ENCODE data around the gene MTURN. TPM values are rescaled to one million over a fixed set of nuclear protein-coding genes. Genes with fewer than 3 reads are reported as not detected.

MTURN gene
- total RNA-seq, 1 donor from 2014 or later: 24.2 TPM

DNA sequence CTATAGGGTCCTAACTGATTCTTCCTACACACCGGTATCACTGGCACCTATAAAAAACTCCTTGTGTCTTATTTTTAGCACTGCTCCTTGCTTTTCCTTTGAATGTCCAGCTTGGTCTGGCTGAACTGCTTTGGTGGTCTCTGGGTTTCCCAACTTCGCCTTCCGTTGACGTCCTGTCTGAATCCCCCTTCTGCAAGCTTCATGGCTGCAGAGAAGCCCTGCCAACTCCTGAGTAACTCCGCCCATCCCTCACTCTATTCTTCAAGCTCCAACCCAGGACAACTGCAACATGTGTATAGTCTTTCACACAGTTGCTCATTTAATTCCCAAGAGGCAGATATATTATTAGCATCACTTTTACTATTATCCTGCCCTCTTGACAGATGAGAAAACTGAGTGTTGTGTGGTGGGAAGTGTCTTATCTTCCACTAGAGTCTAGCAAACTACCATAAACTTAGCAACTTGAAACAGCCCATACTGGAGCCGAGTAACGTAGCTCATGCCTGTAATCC is 40.9 kb downstream of the MTURN start:
- TF ChIP-seq, protein P1, sequence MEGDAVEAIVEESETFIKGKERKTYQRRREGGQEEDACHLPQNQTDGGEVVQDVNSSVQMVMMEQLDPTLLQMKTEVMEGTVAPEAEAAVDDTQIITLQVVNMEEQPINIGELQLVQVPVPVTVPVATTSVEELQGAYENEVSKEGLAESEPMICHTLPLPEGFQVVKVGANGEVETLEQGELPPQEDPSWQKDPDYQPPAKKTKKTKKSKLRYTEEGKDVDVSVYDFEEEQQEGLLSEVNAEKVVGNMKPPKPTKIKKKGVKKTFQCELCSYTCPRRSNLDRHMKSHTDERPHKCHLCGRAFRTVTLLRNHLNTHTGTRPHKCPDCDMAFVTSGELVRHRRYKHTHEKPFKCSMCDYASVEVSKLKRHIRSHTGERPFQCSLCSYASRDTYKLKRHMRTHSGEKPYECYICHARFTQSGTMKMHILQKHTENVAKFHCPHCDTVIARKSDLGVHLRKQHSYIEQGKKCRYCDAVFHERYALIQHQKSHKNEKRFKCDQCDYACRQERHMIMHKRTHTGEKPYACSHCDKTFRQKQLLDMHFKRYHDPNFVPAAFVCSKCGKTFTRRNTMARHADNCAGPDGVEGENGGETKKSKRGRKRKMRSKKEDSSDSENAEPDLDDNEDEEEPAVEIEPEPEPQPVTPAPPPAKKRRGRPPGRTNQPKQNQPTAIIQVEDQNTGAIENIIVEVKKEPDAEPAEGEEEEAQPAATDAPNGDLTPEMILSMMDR (IDR thresholded peaks at IDR 0.05; ENCODE audit: unreplicated experiment): no peak
- peaks cover 23% of the 10 kb centered on the region for H3K4me1 Mint-ChIP-seq
- no peaks in the 10 kb centered on the region for H3K27me3 Mint-ChIP-seq (ENCODE audit: low read depth)
- H3K4me3 Mint-ChIP-seq: no peak overlapping the region
- no peak overlapping the region for H3K27ac Mint-ChIP-seq
- no peaks in the 10 kb centered on the region for H3K9me3 Mint-ChIP-seq
- no peak for DNase-seq (ENCODE audit: low spot score in 2 of 2, unreplicated experiment in 2 of 2)
- H3K36me3 Mint-ChIP-seq: no peaks in the 10 kb centered on the region

DNA sequence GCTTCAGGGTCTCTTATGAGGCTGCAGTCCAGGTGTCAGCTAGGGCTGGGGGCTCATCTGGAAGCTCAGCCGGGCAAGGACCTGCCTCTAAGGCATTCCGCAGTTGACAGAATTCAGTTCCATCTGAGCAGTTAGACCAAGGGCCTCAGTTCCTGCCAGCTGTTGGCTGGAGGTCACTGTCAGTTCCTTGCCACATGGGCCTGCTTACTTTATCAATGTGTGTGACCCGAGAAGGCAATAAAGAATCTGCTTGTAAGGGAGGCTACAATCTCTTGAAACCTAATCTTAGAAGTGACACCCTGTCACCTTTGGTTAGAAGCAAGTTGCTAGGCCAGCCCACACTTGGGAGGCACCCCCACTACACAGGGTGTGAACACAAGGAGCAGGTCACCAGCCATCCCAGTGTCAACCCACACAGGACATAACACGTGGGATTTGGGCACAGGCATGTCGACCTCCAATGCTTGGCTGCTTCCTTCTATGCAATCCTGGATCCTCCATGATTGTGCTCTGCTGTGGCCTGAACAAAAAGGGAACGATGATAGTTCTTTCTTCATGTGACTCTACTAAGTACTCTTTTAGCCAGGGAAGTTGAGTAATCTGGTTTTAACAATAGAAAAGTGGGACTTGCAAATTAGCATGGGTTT is 41.8 kb downstream of the MTURN start:
- H3K9me3 Mint-ChIP-seq: no peaks in the 10 kb centered on the region
- H3K36me3 Mint-ChIP-seq: no peaks in the 10 kb centered on the region
- H3K4me3 Mint-ChIP-seq: no peak overlapping the region
- H3K4me1 Mint-ChIP-seq: peaks cover 23% of the 10 kb centered on the region
- TF ChIP-seq, protein P1 (IDR thresholded peaks at IDR 0.05; ENCODE audit: unreplicated experiment): no peak
- H3K27me3 Mint-ChIP-seq (ENCODE audit: low read depth): no peaks in the 10 kb centered on the region
- no peak overlapping the region for H3K27ac Mint-ChIP-seq
- no peak for DNase-seq (ENCODE audit: low spot score in 2 of 2, unreplicated experiment in 2 of 2)

DNA sequence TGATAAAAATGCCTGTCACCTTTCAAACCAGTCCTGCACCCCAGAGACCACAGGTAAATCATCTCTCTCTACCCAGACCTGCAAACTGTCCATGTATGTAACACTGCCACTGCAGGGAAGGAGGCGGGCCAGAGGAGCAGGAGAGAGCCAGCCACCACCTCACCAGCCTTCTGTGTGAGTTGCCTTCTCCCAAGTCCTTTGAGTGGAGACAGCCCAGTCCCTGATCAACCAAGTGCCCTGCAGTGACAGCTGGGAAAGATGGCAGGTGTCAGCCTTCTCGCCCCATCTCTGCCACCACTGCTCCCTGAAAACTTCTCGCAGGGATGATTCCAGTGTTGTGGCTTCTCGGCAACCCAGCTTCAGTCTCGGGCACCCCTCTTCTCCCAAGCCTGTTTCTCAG is 42.4 kb downstream of the MTURN start:
- Mint-ChIP-seq H3K36me3 (no peaks in the 10 kb centered on the region), H3K27me3 (ENCODE audit: low read depth) (no peaks in the 10 kb centered on the region), H3K27ac (no peak overlapping the region), H3K9me3 (no peaks in the 10 kb centered on the region), H3K4me3 (no peak overlapping the region), H3K4me1 (peaks cover 23% of the 10 kb centered on the region)
- TF ChIP-seq, protein P1 (IDR thresholded peaks at IDR 0.05; ENCODE audit: unreplicated experiment): no peak
- no peak for DNase-seq (ENCODE audit: low spot score in 2 of 2, unreplicated experiment in 2 of 2)

DNA sequence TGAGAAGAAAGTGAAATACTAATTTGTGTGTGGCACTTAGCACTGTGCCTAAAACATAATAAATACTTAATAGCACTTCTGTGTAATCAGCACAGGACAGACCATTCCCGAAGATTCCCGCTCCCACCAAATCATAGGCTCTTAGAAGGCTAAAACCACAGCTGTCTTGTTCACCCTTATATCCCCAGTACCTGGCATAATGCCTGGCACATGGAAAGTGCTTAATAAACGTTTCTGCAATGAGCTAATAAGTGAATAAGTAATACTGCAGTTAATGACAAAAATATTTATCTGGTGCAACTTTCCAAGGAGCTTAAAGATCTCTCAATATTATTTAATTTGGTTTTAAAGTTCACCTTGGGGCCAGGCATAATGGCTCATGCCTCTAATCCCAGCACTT is 43.2 kb downstream of the MTURN start:
- Mint-ChIP-seq H3K9me3 (peaks cover under 1% of the 10 kb centered on the region), H3K4me1 (peaks cover 18% of the 10 kb centered on the region), H3K27me3 (ENCODE audit: low read depth) (no peaks in the 10 kb centered on the region), H3K27ac (no peak overlapping the region), H3K4me3 (no peak overlapping the region), H3K36me3 (no peaks in the 10 kb centered on the region)
- TF ChIP-seq, protein P1 (IDR thresholded peaks at IDR 0.05; ENCODE audit: unreplicated experiment): no peak
- no peak for DNase-seq (ENCODE audit: low spot score in 2 of 2, unreplicated experiment in 2 of 2)

DNA sequence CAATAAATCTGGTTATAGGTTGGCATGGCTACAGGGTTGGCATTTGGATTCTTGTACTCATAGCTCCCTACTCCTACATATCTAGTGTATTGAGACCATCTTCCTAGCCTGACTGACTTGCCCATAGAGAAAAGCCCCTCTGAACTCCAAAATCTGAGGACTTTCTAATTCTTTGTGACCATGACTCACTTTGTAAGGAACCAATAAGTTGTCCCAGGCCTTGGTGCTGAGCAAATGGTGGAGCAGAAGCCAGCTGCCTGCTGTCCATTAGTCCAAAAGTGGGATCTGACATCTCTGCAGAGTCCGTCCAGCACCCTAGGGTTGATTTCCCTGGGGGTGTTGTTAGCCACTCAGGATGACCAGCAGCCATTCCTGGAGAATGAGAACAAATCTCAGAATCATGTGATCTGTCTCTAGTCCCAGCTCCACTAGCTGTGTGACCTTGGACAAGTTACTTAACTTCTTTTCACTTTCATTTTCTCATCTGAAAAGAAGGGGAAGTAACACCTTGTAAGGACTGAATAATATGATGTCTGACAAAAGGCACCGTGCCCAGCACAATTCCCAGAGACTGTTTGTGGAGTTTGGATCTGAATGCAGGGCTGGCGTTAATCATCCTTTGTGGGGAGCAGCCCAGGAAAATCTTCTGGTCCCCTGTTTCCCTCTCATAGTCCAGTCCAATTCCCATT is 44.1 kb downstream of the MTURN start:
- no peak overlapping the region for H3K27ac Mint-ChIP-seq
- no peaks in the 10 kb centered on the region for H3K27me3 Mint-ChIP-seq (ENCODE audit: low read depth)
- TF ChIP-seq, protein P1 (IDR thresholded peaks at IDR 0.05; ENCODE audit: unreplicated experiment): no peak
- H3K4me3 Mint-ChIP-seq: no peak overlapping the region
- no peaks in the 10 kb centered on the region for H3K36me3 Mint-ChIP-seq
- peaks cover 13% of the 10 kb centered on the region for H3K4me1 Mint-ChIP-seq
- peaks cover 4% of the 10 kb centered on the region for H3K9me3 Mint-ChIP-seq
- DNase-seq (ENCODE audit: low spot score in 2 of 2, unreplicated experiment in 2 of 2): no peak

All from mesothelial cell of epicardium (in vitro differentiated cells).